ENCODE data around the gene NECAB2.

The NECAB2 gene

GRCh38 chr16:83994087-83994486 lies 26.0 kb downstream of the NECAB2 start:
- DNase-seq: peak; percentile 9

DNA sequence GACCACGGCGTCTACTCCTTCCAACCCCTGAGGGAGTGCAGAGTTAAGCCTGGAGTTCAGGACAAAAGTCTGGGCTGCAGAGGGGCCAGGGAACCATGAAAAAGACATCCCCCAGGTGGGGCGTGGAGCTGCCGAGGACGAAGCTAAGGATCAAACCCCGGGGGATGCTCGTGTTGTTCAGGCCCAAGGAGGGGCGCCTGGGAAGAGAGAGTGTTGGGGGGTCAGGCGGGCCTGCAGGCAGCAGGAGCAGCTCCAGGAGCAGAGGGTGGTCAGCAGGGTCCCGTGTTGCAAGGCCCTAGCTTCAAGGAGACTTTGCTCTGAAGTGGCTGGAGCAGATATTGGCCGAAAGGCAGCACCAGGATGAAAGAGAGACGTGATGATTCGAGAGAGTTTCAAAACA lies 26.7 kb downstream of the NECAB2 start:
- no peak for DNase-seq

GRCh38 chr16:83995754-83996153 lies 27.7 kb downstream of the NECAB2 start:
- no peak for DNase-seq

GRCh38 chr16:83996481-83997252 lies 28.6 kb downstream of the NECAB2 start:
- DNase-seq: no peak

- no peak for DNase-seq
Observed at GRCh38 chr16:83998091-83998490, 30.0 kb downstream of the NECAB2 start.

GRCh38 chr16:84000989-84001642 lies 33.1 kb downstream of the NECAB2 start:
- no peak for DNase-seq

DNA sequence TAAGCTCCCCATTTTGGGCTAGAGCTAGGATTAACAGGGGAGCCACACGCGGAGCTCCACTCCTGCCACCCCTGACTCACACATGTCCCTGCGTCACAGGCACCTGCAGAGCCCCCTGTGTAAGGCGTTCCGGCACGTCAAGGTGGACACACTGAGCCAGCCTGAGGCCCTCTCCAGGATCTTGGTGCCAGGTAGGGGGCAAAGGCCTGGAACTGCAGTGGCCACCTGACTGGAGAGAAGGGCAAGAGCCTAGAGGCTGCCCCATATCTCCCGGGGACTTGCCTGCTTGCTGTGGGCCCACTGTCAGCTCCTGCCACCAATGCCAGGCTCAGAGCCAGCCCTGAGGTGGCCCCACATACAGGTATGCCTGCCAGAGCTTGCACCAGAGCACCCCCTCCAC lies 33.7 kb downstream of the NECAB2 start:
- DNase-seq: no peak

GRCh38 chr16:84003038-84003437 lies 35.0 kb downstream of the NECAB2 start:
- DNase-seq: no peak

GRCh38 chr16:84004442-84004841 lies 36.4 kb downstream of the NECAB2 start:
- DNase-seq: no peak

DNA sequence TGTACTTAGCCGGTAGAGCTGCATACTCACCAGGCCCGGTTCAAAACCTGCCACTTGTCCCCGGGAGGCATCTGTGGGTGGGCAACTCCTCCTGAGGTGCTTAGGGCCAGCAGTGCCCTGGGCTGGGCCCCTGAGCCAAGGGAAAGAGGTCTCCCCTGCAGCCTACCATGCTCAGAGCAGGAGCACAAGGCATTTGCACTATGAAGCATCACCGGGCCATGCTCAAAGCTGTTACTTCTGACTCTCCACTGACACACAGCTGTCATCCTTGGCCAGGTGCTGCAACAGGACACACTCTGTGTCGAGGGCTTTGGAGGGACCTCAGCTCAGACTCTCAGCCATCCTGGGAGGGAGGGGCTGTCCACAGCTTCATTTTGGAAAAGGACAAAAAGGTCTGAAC lies 37.3 kb downstream of the NECAB2 start:
- DNase-seq: no peak

DNA sequence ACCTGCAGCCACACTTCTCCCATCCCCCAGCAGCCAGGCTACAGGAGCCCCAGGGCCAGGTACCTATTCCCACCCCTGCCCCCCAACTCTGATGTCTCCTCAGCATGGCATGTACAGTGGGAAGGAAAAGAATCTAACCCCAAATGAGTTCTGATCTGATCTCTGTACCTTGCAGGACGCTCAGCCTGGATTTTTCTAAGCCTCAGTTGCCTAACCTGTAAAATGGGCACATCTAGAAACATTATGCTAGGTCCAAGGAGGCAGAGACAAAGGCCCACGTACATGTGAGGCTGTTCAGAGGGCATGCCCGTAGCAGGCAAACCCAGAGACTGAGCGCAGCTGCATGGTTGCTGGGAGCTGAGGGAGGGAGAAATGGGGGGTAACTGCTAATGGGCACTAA lies 39.5 kb downstream of the NECAB2 start:
- DNase-seq: no peak

DNA sequence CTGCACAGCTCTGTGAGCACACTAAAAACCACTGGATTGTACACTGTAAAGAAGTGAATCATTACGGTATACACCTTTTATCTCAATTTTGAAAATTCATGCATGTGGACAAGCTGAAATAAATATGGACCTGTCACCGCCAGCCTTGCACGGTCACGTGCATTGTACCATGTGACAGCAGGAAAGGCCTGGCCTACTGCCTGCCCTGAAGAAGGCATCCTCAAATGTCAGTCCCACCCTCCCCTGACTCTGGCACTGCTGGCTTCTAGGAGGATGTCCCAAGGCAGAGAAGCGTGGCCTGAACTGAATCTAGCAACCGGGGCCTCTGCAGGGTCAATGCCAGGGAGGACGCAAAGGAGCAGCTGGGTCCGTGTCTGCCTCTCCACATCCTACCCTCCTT lies 39.9 kb downstream of the NECAB2 start:
- DNase-seq: no peak

DNA sequence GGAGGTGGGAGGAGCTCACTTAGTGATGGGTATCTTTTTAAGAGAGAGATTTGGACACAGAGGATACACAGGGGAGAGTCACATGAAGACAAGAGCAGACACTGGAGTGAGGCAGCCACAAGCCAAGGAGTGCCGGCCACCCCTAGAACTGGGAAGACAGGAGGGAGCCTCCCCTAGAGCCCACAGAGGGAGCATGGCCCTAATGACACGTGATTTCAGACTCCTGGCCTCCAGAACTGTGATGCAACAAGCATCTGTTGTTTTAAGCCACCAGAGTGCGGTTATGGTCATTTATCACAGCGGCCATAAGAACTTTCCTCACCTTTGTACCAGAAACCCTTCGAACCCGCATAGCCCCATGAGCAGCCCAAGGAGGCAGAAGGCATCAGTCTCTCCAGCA lies 41.2 kb downstream of the NECAB2 start:
- no peak for DNase-seq

- peak; percentile 76 for DNase-seq
Observed at GRCh38 chr16:84013787-84014569, 45.9 kb downstream of the NECAB2 start.

GRCh38 chr16:84014570-84015327 lies 46.7 kb downstream of the NECAB2 start:
- DNase-seq: no peak

DNA sequence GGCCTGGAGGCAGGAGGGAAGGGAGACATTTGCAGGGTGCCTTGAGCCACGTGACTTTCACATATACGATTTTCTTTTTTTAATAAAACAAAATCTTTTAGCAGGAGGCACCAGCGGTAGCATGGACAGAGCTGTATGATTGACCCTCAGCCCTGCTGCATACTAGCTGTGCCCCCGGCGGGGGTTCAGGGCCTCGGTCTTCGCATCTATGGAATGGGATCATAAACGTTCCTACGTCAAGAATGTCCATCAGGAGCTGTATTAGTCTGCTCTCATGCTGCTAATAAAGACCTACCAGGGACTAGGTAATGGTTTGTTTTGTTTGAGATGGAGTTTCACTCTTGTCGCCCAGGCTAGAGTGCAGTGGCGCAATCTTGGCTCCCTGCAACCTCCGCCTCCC lies 47.4 kb downstream of the NECAB2 start:
- DNase-seq: no peak

DNA sequence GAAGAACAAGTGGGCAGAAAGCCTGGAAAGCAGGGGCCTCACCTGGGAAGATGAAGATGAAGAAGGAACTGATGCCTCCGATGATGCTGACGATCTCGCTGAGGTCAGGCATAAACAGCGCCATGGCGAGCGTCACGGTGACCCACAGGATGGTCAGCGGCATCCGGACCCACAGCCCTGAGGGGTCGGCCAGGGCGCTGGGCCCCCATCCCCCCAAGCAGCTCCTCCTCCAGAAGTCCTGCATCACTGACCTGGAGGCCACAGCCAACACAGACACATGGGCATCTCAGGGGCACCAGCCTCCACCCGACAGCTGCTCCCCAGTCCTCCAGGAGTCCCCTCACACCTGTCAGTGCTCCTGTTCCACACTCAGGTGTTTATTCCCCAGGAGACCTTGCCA lies 48.4 kb downstream of the NECAB2 start:
- DNase-seq: no peak

DNA sequence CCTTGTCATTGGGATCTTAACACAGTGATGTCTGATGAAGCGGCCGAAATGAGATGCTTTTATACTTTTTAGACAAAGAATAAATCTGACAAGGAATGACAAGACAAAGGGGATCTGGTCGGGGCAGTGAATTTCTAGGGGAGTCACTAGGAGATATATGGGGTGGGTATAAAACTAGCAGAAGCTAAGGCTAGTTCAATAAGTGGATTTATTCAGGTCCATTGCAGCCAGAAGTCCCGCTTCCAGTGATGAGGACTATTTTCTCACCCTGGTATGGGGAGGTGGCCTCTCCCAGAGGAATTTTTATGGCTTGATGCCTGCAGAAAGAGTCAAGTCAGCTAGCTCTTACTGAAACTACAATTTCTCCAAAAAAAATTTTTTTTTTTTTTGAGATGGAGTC lies 50.7 kb downstream of the NECAB2 start:
- no peak for DNase-seq

GRCh38 chr16:84020353-84020752 lies 52.3 kb downstream of the NECAB2 start:
- no peak for DNase-seq

DNA sequence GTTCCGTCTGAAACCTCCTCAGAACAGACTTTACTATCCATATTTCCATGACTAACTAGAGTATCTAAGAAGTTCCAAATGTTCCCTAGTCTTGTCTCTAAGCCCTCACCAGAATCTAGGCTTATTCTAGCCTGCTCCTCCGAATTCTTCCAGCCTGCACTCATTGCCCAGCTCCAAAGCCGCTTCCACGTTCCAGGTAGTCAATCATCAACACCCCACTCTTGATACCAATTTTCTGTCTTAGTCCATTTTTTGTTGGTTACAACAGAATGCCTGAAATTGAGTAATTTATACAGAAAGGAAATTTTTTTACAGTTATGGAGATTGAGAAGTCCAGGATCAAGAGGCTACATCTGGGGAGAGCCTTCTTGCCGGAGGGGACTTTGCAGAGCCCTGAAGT lies 53.4 kb downstream of the NECAB2 start:
- no peak for DNase-seq

DNA sequence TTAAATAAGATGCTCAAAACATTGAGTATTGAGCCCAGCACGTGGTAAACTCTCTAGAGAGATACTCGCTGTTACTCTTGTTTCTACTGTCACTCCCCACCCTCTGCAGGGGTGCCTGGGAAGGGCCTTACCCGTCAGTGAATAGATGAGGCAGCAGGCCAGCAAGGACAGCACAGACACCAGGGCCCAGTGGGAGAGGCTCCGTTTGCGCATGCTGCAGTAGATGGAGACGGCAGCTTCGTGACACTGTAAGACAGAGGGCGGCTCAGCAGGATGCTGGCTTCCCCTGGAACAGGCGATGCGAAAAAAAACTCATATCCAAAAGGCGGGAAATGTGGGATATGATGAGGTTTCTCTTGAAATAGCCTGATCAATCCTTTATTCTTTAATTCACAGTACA lies 54.6 kb downstream of the NECAB2 start:
- no peak for DNase-seq

DNA sequence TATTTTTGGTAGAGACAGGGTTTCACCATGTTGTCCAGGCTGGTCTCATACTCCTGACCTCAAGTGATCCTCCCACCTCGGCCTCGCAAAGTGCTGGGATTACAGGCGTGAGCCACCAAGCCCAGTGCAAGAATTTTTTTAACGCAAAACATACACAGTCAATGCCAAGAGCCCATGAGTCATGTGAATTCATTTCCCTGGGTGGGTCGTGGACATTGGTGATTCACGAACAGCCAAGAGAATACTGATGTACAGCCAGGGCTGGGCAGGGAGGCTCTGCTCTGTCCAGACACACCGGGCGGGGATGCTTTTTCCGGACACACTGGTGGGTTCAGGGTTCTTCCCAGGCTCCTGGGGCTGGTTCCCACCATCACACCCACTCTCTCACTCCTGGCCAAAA lies 56.8 kb downstream of the NECAB2 start:
- DNase-seq: no peak

DNA sequence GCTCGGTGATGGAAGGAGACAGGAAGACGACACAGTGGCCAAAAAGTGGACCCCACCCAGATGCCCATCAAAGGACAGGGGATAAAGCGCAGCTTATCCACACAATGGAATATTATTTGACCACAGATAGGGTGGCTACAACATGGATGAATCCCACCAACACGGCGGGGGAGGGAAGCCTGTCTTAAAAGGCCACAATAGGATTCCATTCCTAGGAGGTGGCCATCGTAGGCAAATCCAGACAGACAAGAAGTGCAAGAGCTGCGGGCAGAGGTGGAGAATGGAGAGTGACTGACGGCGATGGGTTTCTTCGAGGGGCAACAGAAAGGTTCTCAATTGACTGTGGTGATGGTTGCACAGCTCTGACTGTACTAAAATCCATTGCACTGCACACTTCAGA lies 58.6 kb downstream of the NECAB2 start:
- no peak for DNase-seq
